Fibroblast of lung (primary cell): ENCODE measurements around the gene SPNS1. TPM values are rescaled to one million over a fixed set of nuclear protein-coding genes. Genes with fewer than 3 reads are reported as not detected.

ENCODE experiments used
- DNase-seq, 2 donors: peaks; one replicate each; pipeline versions ENCODE4 v3.0.0 to v3.0.0-alpha.2; 2010; ENCODE audit warnings: low read depth in 2 of 2
- H2AFZ ChIP-seq: 2 replicates; pipeline ENCODE4 v1.5.1; 2012; ENCODE audit warnings: low read length, control low read depth, inconsistent platforms
- H3K27ac ChIP-seq: 2 replicates; pipeline ENCODE4 v1.5.1; 2011; ENCODE audit warnings: low read length, control low read depth; ENCODE audit not compliant: insufficient read depth
- H3K27me3 ChIP-seq: 2 replicates; pipeline ENCODE4 v1.5.1; 2011; ENCODE audit warnings: mild to moderate bottlenecking, low read length; ENCODE audit not compliant: control insufficient read depth, insufficient read depth
- H3K36me3 ChIP-seq: 2 replicates; pipeline ENCODE4 v1.5.1; 2011; ENCODE audit warnings: low read length; ENCODE audit not compliant: control insufficient read depth, insufficient read depth
- H3K4me1 ChIP-seq: 2 replicates; pipeline ENCODE4 v1.5.1; 2011; ENCODE audit warnings: low read length; ENCODE audit not compliant: control insufficient read depth, insufficient read depth; ENCODE audit errors: extremely low read depth
- H3K4me2 ChIP-seq: 2 replicates; pipeline ENCODE4 v1.5.1; 2011; ENCODE audit warnings: low read length, control low read depth; ENCODE audit not compliant: insufficient read depth; ENCODE audit errors: extremely low read depth
- H3K4me3 ChIP-seq, 4 experiments: fragments of 200-600 bp in 1 of 4; sonication (generic) in 1 of 4; replicated peaks in 1 of 4; 2 replicates each; pipeline ENCODE4 v1.5.1; 2011 to 2016; ENCODE audit warnings: low read length in 4 of 4, low read depth in 3 of 4, mild to moderate bottlenecking in 3 of 4, control low read depth in 2 of 4, inconsistent platforms in 1 of 4, mixed read lengths in 1 of 4; ENCODE audit not compliant: insufficient read depth in 1 of 4; ENCODE audit errors: control extremely low read depth in 1 of 4
- H3K79me2 ChIP-seq: 2 replicates; pipeline ENCODE4 v1.5.1; 2012; ENCODE audit warnings: mild to moderate bottlenecking, low read length, inconsistent platforms; ENCODE audit not compliant: control insufficient read depth, insufficient read depth
- H3K9ac ChIP-seq: 2 replicates; pipeline ENCODE4 v1.5.1; 2011; ENCODE audit warnings: mild to moderate bottlenecking, low read length, control low read depth; ENCODE audit not compliant: insufficient read depth
- H3K9me3 ChIP-seq: 2 replicates; pipeline ENCODE4 v1.5.1; 2012; ENCODE audit warnings: low read depth, low read length; ENCODE audit not compliant: control insufficient read depth, insufficient read depth
- H4K20me1 ChIP-seq: 2 replicates; pipeline ENCODE4 v1.5.1; 2011; ENCODE audit warnings: low read length; ENCODE audit not compliant: control insufficient read depth, insufficient read depth; ENCODE audit errors: extremely low read depth
- CTCF ChIP-seq, 2 donors: IDR thresholded peaks in 1 of 2; conservative IDR thresholded peaks in 1 of 2; 1 replicate in 1 of 2; 2 replicates in 1 of 2; pipeline ENCODE4 v1.5.1; 2011 to 2012; ENCODE audit warnings: low read length in 2 of 2, control low read depth in 1 of 2, inconsistent platforms in 1 of 2, low read depth in 1 of 2, mild to moderate bottlenecking in 1 of 2
- EZH2 ChIP-seq: IDR thresholded peaks from 2 replicates; pipeline ENCODE4 v1.5.1; 2012; ENCODE audit warnings: low read length, control low read depth, mild to moderate bottlenecking; ENCODE audit errors: missing control alignments
- polyA plus RNA-seq, 2 donors: library from polyadenylated mRNA; depleted of rRNA in 1 of 2; stranded (reverse) in 1 of 2; unstranded in 1 of 2; fragments of >200 nt; gene quantifications; 2 replicates each; pipeline ENCODE4 v1.2.1, GENCODE V29; 2011 to 2012; ENCODE audit warnings: missing spikeins in 1 of 2
- total RNA-seq: library from RNA; depleted of rRNA; stranded (reverse); fragments of >200 nt; gene quantifications from 2 replicates; pipeline ENCODE4 v1.2.1, GENCODE V29; 2014

The SPNS1 gene
- total and polyA plus RNA-seq, 2 donors (not counting 1 experiment from before 2014, with no cell fraction given): 19.5 to 27.1 TPM

GRCh38 chr16:28927815-28928214, 46.8 kb upstream of the SPNS1 start:
- Histone ChIP-seq H3K27me3 (no peaks in the 10 kb centered on the region), H3K27ac (no peak overlapping the region), H3K36me3 (no peaks in the 10 kb centered on the region), H2AFZ (no peak overlapping the region), H3K4me1 (no peaks in the 10 kb centered on the region), H3K9ac (no peak overlapping the region), H4K20me1 (no peaks in the 10 kb centered on the region), H3K9me3 (no peaks in the 10 kb centered on the region), H3K4me3 (no peak overlapping the region), H3K4me2 (no peak overlapping the region), H3K79me2 (no peaks in the 10 kb centered on the region)
- TF ChIP-seq EZH2 (no peak), CTCF (conservative IDR thresholded peaks at IDR 0.05 in 1 of 2, IDR thresholded peaks at IDR 0.05 in 1 of 2; ENCODE audit: low read depth in 1 of 2, low read length in 2 of 2) (no peak)
- DNase-seq: no peak

GRCh38 chr16:28930203-28930602, 44.4 kb upstream of the SPNS1 start:
- H3K4me1 ChIP-seq: no peaks in the 10 kb centered on the region
- no peaks in the 10 kb centered on the region for H4K20me1 ChIP-seq
- no peak overlapping the region for H3K9ac ChIP-seq
- H3K36me3 ChIP-seq: no peaks in the 10 kb centered on the region
- H3K4me3 ChIP-seq: no peak overlapping the region
- no peaks in the 10 kb centered on the region for H3K79me2 ChIP-seq
- no peak for DNase-seq
- H3K9me3 ChIP-seq: no peaks in the 10 kb centered on the region
- H3K27ac ChIP-seq: no peak overlapping the region
- no peak overlapping the region for H2AFZ ChIP-seq
- H3K4me2 ChIP-seq: no peak overlapping the region
- TF ChIP-seq EZH2 (no peak), CTCF (conservative IDR thresholded peaks at IDR 0.05 in 1 of 2, IDR thresholded peaks at IDR 0.05 in 1 of 2; ENCODE audit: low read depth in 1 of 2, low read length in 2 of 2) (no peak)
- H3K27me3 ChIP-seq: no peaks in the 10 kb centered on the region

- DNase-seq: no peak
Measured at GRCh38 chr16:28930652-28931051, 43.9 kb upstream of the SPNS1 start.

More at GRCh38 chr16:28930652-28931051, 43.9 kb upstream of the SPNS1 start:
- H3K27ac ChIP-seq: no peak overlapping the region
- no peaks in the 10 kb centered on the region for H4K20me1 ChIP-seq
- H3K9ac ChIP-seq: no peak overlapping the region
- H3K4me2 ChIP-seq: no peak overlapping the region
- no peaks in the 10 kb centered on the region for H3K36me3 ChIP-seq
- no peaks in the 10 kb centered on the region for H3K9me3 ChIP-seq
- H3K27me3 ChIP-seq: no peaks in the 10 kb centered on the region
- no peaks in the 10 kb centered on the region for H3K4me1 ChIP-seq
- no peak overlapping the region for H2AFZ ChIP-seq
- H3K79me2 ChIP-seq: no peaks in the 10 kb centered on the region
- H3K4me3 ChIP-seq: no peak overlapping the region
- TF ChIP-seq EZH2 (no peak), CTCF (conservative IDR thresholded peaks at IDR 0.05 in 1 of 2, IDR thresholded peaks at IDR 0.05 in 1 of 2; ENCODE audit: low read depth in 1 of 2, low read length in 2 of 2) (no peak)
